Activated CD8-positive, alpha-beta memory T cell treated with anti-CD3 and anti-CD28 coated beads for 1 hour (primary cell): ENCODE measurements around the gene FNDC5.

ENCODE experiments used
- DNase-seq, 2 donors: peaks; one replicate each; pipeline ENCODE4 v3.0.0-alpha.2; 2020; ENCODE audit warnings: low read depth in 1 of 2; ENCODE audit errors: extremely low read depth in 1 of 2

FNDC5 gene

DNA sequence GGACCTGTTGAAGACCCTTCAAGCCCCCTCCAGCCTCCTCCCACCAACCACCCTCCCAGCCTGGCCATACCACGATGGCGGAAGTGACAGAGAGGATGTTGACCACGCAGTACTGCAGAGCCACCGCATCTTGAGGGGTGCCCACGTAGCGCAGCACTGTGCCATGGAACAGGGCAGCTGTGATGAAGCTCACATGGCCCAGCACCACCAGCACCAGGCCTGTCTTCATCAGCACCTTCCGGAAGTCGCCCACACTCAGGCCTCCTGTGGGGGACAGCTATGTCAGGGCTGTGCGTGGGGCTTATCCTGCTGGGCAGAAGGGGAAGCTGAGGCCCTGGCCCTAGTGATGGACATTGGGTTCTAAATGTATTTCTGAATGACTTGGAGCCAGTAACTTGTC, 27.3 kb upstream of the FNDC5 start:
- no peak for DNase-seq

DNA sequence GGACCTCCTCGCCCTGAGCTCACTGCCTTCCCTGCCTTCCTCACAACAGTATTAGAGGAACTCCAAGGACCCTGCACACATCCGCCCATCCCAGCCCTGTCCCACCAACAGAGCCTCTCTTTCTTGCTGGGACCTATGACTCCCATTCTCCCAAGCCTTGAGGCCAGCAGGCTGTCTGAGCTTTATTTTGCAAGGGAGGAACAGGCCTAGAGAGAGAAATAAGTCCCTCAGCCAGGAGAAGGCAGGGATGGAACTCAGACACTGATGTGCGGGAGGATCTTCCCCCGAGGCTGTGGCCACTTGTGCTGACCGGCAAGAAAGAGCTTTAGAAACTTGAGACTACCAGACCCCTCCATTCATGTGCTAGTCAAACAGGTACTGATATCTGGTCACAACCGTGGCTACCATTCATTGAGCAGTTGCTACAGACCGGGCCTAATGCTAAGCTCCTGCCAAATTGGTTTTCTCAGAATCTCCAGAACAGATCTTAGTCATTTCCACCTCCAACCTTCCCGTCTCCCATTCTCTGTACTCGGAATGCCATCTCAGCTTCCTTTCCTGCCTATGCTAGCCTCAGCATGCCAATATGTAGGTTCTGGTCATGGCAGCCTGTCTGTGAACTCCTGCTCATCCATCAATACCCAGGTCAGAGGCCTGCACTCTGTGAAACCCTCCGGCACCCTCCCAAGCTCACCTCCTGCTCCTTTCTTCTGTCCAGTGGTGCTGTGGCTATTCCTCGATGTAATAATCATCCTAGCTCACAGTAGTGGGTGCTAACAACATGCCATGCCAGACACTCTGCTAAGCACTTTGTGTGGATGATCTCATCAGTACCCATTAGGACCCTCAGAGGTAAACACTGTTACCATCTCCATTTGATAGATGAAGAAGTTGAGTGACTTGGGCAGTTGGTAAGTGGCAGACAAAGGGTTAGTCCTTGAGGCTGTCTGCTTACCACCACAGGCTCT, 26.7 kb upstream of the FNDC5 start:
- no peak for DNase-seq

DNA sequence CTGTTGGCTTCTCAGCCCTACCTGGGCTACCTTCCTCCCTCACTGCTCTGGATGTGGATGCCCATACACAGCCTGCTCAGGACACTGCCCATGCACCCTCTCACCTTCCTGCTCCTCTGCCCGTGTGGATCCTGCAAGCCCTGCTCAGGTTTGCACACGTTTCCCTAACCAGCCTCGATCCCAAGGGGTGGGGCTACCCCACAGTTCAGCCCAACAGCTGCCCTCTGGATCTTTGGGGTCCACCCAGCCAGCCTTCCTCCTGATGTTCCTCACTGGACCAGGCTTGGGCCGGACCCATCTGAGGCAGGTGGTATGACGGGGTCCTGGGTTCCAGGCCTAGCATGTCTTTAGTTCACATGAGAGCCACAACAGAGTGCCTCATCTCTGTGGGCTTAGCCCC, 25.7 kb upstream of the FNDC5 start:
- no peak for DNase-seq

DNA sequence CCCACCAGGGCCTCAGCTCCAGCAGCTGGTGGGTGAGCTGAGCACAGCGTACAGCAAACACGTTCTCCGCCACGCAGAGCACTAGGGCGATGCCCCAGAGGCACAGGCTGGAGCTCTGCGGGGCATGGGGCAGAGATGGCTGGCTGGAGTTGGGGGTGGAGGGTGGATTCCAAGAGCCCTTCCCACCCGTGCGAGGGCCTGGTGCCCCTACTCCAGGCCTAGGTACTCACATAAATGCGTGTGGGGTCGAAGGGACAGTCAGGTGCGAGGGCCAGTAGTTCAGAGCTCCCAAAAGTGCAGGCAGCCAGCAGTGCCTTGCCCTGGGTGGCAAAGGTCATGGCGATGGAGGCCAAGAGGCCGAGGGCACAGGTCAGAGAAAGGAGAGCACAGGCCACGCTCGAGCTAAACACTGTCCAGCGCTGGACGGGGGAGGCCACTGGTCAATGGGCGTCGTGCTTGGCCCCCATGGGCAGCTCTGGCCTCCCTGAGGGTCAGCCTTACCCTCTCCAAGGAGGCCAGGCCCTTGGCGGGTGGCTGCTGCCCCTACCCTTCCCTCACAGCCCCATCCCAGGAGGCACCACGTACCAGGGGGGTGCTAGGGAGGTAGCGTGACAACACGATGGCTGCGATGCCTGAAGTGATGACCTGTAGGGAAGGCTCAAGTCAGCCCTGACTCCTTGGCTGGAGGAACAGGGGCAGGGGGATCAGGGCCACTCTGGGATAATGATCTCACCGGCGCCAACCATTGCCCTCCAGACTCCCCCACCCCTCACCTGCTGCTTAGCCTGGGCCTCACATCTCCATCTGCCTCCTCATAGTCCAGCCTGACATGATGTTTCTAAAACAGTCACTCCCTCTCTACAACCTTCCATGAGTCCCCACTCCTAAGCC, 24.9 kb upstream of the FNDC5 start:
- no peak for DNase-seq

DNA sequence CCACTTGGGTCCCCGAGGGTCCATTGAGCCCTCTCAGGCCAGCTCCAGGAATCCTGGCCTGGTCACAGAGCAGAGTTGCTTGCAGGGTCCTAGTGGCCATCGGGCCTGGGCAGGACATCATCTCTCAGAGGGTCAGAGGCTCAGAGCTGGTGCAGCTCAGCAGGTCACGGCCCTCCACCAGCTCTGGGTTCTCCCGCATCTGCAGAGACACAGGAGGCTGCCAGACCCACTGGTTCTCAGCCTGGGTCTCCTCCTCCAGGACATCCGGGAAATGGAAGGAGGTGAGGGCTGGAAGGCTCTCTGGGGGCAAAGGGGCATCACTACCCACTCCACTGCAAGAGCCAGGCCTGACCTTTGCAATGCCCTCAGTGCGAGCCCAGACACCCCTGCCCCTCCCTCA, 24.0 kb upstream of the FNDC5 start:
- DNase-seq = no peak

DNA sequence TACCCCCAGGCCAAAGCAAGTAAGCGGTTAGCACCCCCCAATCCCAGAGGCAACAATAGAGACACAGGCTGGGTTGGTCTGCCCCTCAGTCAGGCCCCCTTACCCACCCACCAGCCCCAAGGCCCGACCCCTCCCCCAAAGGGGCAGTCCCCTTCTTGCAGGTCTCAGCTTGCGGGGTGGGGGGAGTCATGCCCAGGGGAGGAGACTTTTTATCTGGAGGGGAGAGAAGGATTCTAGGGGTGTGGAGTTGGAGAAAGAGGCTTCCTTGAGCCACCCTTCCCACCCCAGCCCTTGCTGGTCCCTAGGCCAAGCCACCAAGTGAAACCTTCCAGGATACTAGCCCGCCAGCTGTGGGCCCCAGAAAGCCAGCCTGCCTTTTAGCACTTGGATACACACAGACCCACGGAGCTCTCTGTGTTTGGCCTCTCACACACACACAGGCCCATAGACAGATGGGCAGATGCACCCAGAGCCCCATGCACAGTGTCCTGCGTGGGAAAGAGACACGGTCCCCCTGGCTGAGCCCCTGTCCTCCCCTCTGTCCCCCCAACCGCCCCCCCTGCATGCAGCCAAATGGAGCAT, 23.4 kb upstream of the FNDC5 start:
- DNase-seq = no peak

DNA sequence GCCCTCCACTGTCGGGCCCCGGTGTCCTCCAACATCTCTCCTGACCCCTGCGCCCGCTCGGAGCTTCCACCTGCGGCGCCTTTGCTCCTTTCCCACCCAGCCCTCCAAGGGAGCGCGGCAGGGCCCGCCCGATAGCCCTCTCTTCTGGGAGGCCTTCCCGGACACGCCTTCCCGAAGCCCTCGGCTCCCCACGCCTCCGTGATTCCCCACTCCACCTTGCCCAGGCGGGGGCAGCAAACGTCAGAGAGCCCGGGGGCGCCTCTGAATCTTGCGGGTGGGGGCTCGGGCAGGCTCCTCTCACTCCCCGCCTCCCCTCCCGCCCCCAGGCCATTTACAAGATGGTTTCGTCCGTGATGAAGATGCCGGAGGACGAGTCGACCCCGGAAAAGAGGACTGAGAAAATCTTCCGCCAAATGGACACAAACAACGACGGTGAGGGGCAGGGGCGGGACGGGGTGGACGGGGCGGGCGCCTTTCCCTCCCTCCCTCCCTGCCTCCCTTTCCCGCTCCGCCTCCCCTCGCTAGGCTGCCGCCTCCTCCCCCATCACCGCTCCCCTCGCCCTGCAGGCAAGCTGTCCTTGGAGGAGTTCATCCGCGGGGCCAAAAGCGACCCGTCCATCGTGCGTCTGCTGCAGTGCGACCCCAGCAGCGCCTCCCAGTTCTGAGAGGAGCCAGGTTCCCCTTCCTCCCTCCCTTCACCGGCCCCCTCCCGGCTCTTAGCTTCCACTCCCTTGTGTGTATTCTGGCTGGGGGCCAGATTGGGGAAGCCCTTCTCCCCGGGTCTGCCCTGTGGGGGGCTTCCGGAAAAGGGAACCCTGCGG, 22.7 kb upstream of the FNDC5 start:
- no peak for DNase-seq

DNA sequence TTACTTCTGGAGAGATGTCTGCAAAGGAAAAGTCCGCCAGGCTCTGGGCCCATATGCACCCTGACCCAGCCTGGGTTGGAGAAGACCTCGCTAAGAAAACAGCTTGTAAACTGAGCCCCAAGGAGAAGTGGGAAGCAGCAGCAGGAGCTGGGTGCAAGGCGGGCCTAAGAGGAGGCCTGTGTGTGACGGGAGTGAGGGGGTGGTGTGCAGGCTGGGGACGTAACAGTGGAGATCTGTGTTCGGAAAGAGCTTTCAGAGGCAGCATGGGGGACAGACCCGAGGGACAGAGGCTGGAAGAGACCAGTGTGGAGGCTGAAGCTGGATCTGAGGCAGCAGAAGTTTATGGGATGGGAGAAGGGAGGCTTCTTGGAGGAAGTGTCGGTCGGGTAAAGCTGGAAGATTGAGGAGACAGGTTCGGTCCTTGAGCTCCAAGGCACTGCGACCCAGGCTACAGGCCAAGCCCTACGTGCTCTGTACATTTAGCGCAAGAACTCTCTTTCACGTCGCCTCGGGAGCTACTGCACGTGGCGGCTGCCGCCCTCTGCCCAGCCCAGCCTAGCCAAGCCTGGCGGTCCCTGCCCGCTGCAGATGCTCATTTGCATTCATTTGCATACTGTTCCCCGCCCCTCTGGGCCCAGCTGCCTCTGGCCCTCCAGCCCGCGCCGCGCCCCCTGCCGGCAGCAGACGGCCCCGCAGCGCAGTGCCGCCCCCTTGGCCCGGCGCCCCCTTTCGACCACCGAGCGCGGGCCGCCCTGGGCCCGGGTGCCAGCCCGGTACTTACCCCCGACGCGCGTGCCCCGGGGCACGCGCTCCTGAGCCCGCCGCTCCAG, 21.9 kb upstream of the FNDC5 start:
- no peak for DNase-seq

DNA sequence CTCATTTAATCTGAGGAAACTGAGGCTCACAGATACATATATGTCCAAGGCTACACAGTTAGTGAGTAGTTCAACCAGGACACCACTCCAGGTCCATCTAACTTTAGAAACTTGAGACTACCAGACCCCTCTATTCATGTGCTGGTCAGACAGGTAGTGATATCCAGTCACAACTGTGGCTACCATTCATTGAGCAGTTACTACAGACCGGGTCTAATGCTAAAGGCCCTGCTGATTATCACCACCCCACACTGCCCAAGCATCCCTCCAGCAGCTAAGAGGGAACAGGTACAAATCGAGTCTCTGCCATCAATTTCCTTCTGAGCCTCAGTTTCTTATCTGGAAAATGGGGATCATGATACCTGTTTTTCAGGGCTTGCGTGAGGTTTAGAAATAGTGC, 20.9 kb upstream of the FNDC5 start:
- DNase-seq = no peak

DNA sequence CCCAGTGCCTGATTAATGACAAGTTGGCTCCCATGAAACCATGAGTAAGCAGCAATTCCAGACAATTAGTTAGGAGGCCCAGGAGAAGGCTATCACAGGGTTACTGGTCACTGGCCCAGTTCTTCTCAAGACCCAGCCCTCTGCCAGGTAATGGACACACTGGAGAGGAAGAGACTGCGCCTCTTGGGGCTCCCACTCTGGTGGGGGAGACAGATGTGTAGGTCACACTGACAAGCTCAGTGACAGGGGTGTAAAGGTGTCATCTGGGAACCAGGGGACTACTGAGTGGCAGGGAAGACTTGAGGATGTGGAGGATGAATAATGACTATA, 20.5 kb upstream of the FNDC5 start:
- DNase-seq = no peak

DNA sequence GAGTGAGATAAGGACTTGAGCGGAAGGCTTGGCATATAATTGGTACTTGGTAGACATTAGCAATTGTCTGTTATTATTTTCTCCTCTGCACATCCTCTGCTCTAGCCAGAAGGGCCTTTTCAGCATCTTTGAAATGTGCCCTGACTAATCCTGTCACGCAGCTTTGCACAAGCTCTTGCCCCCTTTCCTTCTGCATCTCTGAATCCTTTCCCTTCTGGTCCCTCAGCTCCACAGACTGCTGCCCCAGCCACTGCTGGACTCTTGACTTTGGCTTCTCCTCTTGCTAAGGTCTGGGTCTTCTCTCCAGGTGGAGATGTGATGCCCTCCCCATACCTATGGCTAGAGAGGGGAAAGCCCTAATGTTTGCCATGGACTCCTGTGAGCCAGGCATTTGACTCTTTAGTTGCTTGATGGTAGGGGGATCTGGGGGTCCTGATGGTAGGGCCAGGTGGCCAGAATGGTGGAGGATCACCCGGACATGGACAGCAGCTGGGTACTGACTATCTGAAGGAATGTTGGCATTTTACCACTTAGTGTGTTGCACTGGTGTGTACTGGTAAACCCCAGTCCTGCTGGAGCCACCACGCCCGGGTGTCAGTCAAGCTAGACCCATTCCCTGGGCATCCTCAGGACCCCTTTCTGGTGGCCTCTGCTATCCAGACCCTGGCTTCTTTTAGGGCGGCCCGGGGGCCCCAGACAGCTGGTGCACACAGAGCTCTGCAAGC, 20.0 kb upstream of the FNDC5 start:
- no peak for DNase-seq

DNA sequence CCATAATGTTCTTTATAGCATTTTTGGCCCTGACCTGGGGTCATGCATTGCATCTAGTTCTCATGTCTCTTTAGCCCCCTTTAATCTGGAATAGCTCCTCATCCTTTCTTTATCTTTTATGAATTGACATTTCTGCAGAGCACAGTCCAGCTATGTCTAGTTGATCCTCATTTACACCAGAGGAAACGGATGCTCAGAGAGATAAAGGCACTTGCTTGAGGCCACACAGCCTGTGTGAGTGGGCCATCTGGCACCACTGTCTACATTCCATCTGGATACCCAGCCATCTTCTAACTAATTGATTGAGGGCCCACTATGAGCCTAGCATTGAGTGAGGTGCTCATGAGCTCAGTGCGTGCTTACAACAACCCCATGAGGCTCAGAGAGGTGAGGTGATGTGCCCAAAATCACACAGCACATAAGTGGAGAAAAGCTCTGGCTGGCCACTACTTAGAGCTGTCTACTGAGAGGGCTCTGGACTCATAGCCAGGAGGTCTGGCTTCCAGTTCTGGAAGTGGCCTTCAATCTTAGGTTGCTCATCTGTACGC, 19.1 kb upstream of the FNDC5 start:
- no peak for DNase-seq

DNA sequence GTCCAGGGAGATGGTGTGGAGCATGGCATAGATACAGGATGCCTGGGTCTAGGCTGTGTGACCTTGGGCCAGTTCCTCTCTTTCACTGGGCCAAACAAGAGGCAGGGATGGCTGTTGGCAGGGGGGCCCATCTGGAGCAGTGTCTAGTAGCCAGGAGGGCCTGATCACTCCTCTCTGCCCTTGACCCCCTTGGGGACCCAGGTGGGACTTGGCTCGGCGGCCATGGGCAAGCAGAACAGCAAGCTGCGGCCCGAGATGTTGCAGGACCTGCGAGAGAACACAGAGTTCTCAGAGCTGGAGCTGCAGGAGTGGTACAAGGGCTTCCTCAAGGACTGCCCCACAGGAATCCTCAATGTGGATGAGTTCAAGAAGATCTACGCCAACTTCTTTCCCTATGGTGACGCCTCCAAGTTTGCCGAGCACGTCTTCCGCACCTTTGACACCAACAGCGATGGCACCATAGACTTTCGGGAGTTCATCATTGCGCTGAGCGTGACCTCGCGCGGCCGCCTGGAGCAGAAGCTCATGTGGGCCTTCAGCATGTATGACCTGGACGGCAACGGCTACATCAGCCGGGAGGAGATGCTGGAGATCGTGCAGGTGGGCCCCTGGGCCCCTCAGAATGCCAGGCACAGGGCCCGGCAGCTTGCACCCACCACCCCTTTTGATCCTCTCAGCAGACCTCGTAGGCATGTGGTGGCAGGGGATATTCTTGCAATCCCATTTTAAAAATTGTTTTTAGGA, 18.1 kb upstream of the FNDC5 start:
- DNase-seq = no peak

DNA sequence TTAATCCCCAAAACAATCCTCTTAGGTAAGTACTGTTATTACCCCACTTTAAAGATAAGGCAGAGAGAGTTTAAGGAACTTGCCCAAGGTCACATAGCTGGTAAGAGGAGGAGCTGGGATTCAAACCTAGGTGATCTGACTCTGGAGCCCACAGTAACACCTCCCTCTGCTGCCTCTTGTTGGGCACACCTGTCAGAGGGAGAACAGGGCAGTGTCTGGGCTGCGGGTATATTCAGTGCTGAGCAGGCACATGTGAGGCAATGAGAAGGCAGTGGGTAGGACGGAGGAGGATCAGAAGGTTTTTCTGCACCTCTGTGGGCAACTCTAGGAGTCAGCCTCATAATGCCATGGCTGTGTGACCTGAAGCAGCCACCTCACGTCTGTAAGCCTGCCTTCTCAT, 17.4 kb upstream of the FNDC5 start:
- DNase-seq = no peak

DNA sequence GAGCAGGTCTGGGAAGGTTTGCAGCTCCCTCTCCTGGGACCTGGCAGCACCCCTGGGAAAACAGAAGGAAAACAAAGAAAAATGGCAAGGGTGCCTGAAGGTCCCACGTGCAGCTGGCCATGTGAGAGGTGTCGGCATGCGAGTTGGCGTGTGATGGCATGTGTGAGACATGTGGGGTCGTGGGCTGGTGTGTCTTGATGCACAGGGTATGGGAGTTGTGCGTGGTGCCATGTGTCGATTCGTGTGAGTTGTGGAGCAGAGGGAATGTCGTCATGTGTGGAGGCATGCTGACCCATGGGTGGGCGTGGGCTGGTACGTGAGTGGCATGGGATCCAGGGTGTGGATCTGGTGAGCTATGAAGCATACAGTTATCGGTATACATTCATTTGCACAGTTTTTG, 16.9 kb upstream of the FNDC5 start:
- no peak for DNase-seq

DNA sequence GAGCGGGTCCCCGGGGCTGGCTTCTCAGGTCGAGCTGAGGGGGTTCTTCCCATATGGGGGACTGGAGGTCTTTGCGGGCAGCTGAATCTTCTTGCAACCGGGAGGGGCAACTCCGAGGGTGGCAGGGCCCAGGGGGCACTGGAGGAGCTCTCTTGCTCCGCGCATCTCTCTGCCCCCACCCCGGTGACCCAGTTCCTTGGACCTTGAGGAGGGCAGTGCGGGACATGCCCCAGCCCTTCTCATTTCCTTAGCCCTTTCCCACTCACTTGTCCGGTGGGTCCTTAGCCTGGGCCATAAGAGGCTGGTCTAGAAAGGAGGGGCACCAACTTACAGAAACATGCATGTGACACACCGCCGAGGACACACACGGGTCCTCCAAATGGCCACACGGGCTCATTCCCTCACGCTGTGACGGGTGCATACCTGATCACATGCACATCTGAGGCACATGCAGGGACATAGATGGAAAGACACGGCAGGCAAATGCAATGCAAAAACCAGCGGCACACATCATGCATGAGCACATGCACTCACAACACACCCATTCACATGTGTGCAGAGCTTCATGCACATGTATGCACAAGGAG, 16.2 kb upstream of the FNDC5 start:
- DNase-seq = no peak

DNA sequence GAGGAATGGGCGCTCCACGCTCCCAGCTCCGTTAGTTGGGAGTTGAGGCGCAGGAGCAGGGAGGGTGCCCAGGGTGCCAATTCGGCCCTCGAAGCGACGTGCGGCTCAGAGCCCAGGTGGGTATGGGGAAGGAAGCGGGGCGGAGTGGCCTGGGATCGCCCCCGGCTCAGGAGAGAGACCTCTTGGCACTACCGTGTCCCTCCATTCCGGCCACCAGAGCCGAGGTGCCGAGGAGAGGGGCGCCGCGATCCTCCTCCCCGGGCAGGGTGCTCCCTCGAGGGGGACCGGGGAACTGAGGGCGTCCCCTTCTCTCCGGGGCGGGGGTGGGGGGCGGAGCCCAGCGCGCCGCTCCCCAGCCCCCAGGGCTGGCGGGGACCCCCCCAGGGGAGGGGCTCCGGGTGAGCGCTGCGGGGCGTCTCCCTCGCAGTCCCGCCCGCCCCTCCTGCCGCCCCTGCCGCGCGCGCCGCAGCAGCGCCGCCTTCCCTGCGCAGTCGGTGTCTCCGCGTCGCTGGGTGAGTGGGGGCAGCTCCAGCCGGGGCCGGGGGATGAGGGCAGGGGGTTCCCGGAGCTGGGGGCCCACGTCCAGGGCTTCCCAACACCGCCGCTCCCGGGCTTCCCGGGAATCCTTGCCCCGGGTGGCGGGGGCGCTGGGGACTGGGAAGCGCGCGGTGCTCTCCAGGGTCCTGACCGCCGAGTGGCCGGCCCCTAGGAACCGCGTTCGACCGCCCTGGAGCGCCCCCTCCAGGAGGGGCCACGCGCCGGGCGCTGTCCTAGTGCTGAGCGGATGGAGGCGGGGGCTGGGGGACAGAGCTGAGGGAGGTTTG, 15.5 kb upstream of the FNDC5 start, which contains the start of gene HPCA:
Gene HPCA, plus strand, starts transcription at position 488 of the 824 bp plus-strand sequence. CDS start 2,408 bp downstream, outside the sequence.
- no peak for DNase-seq
